CD4-positive, alpha-beta T cell (primary cell): ENCODE results near the gene GNA15. TPM values are rescaled to one million over a fixed set of nuclear protein-coding genes. Genes with fewer than 3 reads are reported as not detected.

Experiments used
- ATAC-seq: fragments of 200-7000 bp; cut with Tn5 transposase; one replicate; pipeline ENCODE4 v1.10.0; 2022; ENCODE audit warnings: mild to moderate bottlenecking; ENCODE audit not compliant: poor library complexity
- CTCF ChIA-PET: fragments of 350-600 bp; sonication (Branson Sonifier 250); formaldehyde crosslinking; loops from one replicate; lab custom pipeline; 2021; ENCODE audit warnings: antibody characterized with exemption, inconsistent platforms; lab: Charles Lee
- POLR2A ChIA-PET: fragments of 350-600 bp; sonication (Branson Sonifier 250); formaldehyde crosslinking; loops from one replicate; lab custom pipeline; 2021; ENCODE audit warnings: antibody characterized with exemption, inconsistent platforms; lab: Charles Lee
- DNase-seq, 14 experiments: peaks; one replicate each; pipeline ENCODE4 v3.0.0-alpha.2; 2013 to 2020; ENCODE audit warnings: mixed read lengths in 2 of 14
- H3K27ac ChIP-seq, 2 donors: one replicate each; pipeline versions ENCODE4 v1.5.1 to v1.7.0; 2013; ENCODE audit warnings: low read length in 2 of 2, low read depth in 1 of 2, mild to moderate bottlenecking in 1 of 2
- H3K27me3 ChIP-seq, 2 experiments: 1 replicate in 1 of 2; 2 replicates in 1 of 2; pipeline versions ENCODE4 v1.6.1 to v1.7.0; 2013; ENCODE audit warnings: low read length in 2 of 2, control low read depth in 1 of 2, mild to moderate bottlenecking in 1 of 2, moderate library complexity in 1 of 2; ENCODE audit not compliant: insufficient read depth in 2 of 2, control insufficient read depth in 1 of 2
- H3K36me3 ChIP-seq: one replicate; pipeline ENCODE4 v1.6.1; 2013; ENCODE audit warnings: low read length, control low read depth; ENCODE audit not compliant: insufficient read depth
- H3K4me1 ChIP-seq: one replicate; pipeline ENCODE4 v1.6.1; 2013; ENCODE audit warnings: low read length, control low read depth; ENCODE audit not compliant: insufficient read depth
- H3K4me3 ChIP-seq: one replicate; pipeline ENCODE4 v1.5.1; 2013; ENCODE audit warnings: mild to moderate bottlenecking, low read length, moderate library complexity
- H3K9me3 ChIP-seq, 2 experiments: 1 replicate in 1 of 2; 2 replicates in 1 of 2; pipeline versions ENCODE4 v1.6.1 to v1.7.0; 2013; ENCODE audit warnings: low read length in 2 of 2, mild to moderate bottlenecking in 2 of 2, control low read depth in 1 of 2, moderate library complexity in 1 of 2; ENCODE audit not compliant: control insufficient read depth in 1 of 2, insufficient read depth in 1 of 2
- H3K27ac Mint-ChIP-seq: one replicate; pipeline ENCODE4 v1.8.0; 2020; ENCODE audit warnings: mixed read lengths
- H3K27me3 Mint-ChIP-seq: one replicate; pipeline ENCODE4 v1.8.0; 2021; ENCODE audit warnings: mixed read lengths
- H3K36me3 Mint-ChIP-seq: one replicate; pipeline ENCODE4 v1.8.0; 2021; ENCODE audit warnings: low read depth, mixed read lengths
- H3K4me1 Mint-ChIP-seq: one replicate; pipeline ENCODE4 v1.8.0; 2021; ENCODE audit warnings: low read depth, mixed read lengths
- H3K4me3 Mint-ChIP-seq: one replicate; pipeline ENCODE4 v1.8.0; 2020; ENCODE audit warnings: mild to moderate bottlenecking, mixed read lengths
- H3K9me3 Mint-ChIP-seq: one replicate; pipeline ENCODE4 v1.8.0; 2020; ENCODE audit warnings: mixed read lengths
- CTCF ChIP-seq: fragments of 200-600 bp; IDR thresholded peaks from one replicate; pipeline ENCODE4 v1.8.0; 2022; ENCODE audit warnings: antibody characterized with exemption, mild to moderate bottlenecking
- intact Hi-C, 2 experiments: fragments of 100-400 bp; cut with DNase I in 1 of 2; cut with micrococcal nuclease in 1 of 2; formaldehyde crosslinking; loops; one replicate each; pipeline versions ENCODE4 v1.15.1 to v1.9.0; 2023 to 2025; cut with DNase I, micrococcal nuclease
- total RNA-seq, 174 experiments: library from RNA in 2 of 174; stranded (reverse) in 2 of 174; gene quantifications; one replicate each; pipeline ENCODE4 v1.2.3 and lab custom pipeline; 2021 to 2026

The GNA15 gene
- total RNA-seq, 2 experiments from 2014 or later = 12.1 to 14.9 TPM

GRCh38 chr19:3114018-3114726 lies 21.7 kb upstream of the GNA15 start:
- no peak for TF ChIP-seq CTCF
- intact Hi-C loops = loop anchor here in 1 of 2 experiments (10.0 kb wide), 1 partner anchor 319 kb away; no protein-coding TSS in a partner anchor
- H3K4me1 ChIP-seq = no peaks in the 10 kb centered on the region
- H3K27ac ChIP-seq = no peak overlapping the region
- ChIA-PET POLR2A (no interaction called here), CTCF (no interaction called here)
- H3K27me3 ChIP-seq = no peaks in the 10 kb centered on the region
- no peaks in the 10 kb centered on the region for H3K36me3 ChIP-seq
- H3K4me3 Mint-ChIP-seq = no peak overlapping the region
- no peaks in the 10 kb centered on the region for H3K4me1 Mint-ChIP-seq
- H3K27me3 Mint-ChIP-seq = no peaks in the 10 kb centered on the region
- H3K27ac Mint-ChIP-seq = no peak overlapping the region
- DNase-seq = no peak
- H3K36me3 Mint-ChIP-seq = no peaks in the 10 kb centered on the region
- no peak overlapping the region for H3K4me3 ChIP-seq
- no peaks in the 10 kb centered on the region for H3K9me3 ChIP-seq
- ATAC-seq = no peak
- H3K9me3 Mint-ChIP-seq = no peaks in the 10 kb centered on the region

- no peak for DNase-seq
- no peak for ATAC-seq
- TF ChIP-seq CTCF = no peak
- Mint-ChIP-seq H3K9me3 (no peaks in the 10 kb centered on the region), H3K36me3 (no peaks in the 10 kb centered on the region), H3K27ac (no peak overlapping the region), H3K4me3 (no peak overlapping the region), H3K4me1 (no peaks in the 10 kb centered on the region), H3K27me3 (no peaks in the 10 kb centered on the region)
- intact Hi-C loops = loop anchor here in 1 of 2 experiments (10.0 kb wide), 1 partner anchor 320 kb away; no protein-coding TSS in a partner anchor
- Histone ChIP-seq H3K4me3 (no peak overlapping the region), H3K27ac (no peak overlapping the region), H3K36me3 (no peaks in the 10 kb centered on the region), H3K27me3 (no peaks in the 10 kb centered on the region), H3K9me3 (no peaks in the 10 kb centered on the region), H3K4me1 (no peaks in the 10 kb centered on the region)
- CTCF ChIA-PET = no interaction called here
- POLR2A ChIA-PET = no interaction called here
Measured at GRCh38 chr19:3114811-3115210, 21.0 kb upstream of the GNA15 start.

- Mint-ChIP-seq H3K4me1 (no peaks in the 10 kb centered on the region), H3K4me3 (no peak overlapping the region), H3K36me3 (no peaks in the 10 kb centered on the region), H3K9me3 (no peaks in the 10 kb centered on the region), H3K27ac (no peak overlapping the region), H3K27me3 (no peaks in the 10 kb centered on the region)
- intact Hi-C loops = loop anchor here in 1 of 2 experiments (10.0 kb wide), 1 partner anchor 321 kb away; no protein-coding TSS in a partner anchor
- Histone ChIP-seq H3K27ac (no peak overlapping the region), H3K4me1 (no peaks in the 10 kb centered on the region), H3K36me3 (no peaks in the 10 kb centered on the region), H3K9me3 (no peaks in the 10 kb centered on the region), H3K27me3 (no peaks in the 10 kb centered on the region), H3K4me3 (no peak overlapping the region)
- CTCF ChIA-PET = no interaction called here
- POLR2A ChIA-PET = no interaction called here
- DNase-seq = no peak
- ATAC-seq = no peak
- no peak for TF ChIP-seq CTCF
Measured at GRCh38 chr19:3115411-3115810, 20.4 kb upstream of the GNA15 start.
